Epithelial cell of proximal tubule (primary cell): ENCODE results near the gene MUSTN1. TPM values are rescaled to one million over a fixed set of nuclear protein-coding genes. Genes with fewer than 3 reads are reported as not detected.

Experiments
- DNase-seq: peaks from one replicate; pipeline ENCODE4 v3.0.0-alpha.2; 2011; ENCODE audit warnings: low read depth
- H3K4me3 ChIP-seq: 2 replicates; pipeline ENCODE4 v1.5.1; 2011; ENCODE audit warnings: low read depth, mild to moderate bottlenecking, low read length
- total RNA-seq: library from RNA; depleted of rRNA; stranded (reverse); fragments of >200 nt; gene quantifications from 2 replicates; pipeline ENCODE4 v1.2.3, GENCODE V29; 2015
- TF ChIP-seq, protein P1 (sequence below): conservative IDR thresholded peaks from 2 replicates; pipeline ENCODE4 v1.5.1; 2012; ENCODE audit warnings: low read depth, mild to moderate bottlenecking, low read length

MUSTN1 gene
- total RNA-seq, 1 donor from 2014 or later, result not detected

DNA sequence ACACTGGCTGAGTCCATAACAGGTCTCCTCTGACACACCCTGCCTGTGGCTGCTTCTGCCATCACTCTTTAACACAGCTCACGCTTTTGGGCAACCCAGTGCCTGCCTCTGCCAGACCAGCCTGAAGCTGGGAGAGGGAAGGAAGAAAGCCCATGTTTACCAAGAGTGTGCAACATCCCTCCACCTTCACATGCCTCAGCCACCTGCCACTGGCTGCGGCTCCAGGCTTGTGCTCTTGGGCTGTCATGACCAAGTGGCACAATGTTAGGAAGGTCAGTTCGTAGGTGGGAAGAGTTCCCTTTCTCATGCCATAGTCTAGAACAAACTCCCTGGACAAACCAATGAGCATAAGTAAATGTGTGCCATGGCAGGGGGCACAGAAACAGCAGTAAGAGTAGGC, 42.3 kb upstream of the MUSTN1 start:
- no peak overlapping the region for H3K4me3 ChIP-seq
- TF ChIP-seq, protein P1, sequence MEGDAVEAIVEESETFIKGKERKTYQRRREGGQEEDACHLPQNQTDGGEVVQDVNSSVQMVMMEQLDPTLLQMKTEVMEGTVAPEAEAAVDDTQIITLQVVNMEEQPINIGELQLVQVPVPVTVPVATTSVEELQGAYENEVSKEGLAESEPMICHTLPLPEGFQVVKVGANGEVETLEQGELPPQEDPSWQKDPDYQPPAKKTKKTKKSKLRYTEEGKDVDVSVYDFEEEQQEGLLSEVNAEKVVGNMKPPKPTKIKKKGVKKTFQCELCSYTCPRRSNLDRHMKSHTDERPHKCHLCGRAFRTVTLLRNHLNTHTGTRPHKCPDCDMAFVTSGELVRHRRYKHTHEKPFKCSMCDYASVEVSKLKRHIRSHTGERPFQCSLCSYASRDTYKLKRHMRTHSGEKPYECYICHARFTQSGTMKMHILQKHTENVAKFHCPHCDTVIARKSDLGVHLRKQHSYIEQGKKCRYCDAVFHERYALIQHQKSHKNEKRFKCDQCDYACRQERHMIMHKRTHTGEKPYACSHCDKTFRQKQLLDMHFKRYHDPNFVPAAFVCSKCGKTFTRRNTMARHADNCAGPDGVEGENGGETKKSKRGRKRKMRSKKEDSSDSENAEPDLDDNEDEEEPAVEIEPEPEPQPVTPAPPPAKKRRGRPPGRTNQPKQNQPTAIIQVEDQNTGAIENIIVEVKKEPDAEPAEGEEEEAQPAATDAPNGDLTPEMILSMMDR, result no peak
- DNase-seq, result no peak

DNA sequence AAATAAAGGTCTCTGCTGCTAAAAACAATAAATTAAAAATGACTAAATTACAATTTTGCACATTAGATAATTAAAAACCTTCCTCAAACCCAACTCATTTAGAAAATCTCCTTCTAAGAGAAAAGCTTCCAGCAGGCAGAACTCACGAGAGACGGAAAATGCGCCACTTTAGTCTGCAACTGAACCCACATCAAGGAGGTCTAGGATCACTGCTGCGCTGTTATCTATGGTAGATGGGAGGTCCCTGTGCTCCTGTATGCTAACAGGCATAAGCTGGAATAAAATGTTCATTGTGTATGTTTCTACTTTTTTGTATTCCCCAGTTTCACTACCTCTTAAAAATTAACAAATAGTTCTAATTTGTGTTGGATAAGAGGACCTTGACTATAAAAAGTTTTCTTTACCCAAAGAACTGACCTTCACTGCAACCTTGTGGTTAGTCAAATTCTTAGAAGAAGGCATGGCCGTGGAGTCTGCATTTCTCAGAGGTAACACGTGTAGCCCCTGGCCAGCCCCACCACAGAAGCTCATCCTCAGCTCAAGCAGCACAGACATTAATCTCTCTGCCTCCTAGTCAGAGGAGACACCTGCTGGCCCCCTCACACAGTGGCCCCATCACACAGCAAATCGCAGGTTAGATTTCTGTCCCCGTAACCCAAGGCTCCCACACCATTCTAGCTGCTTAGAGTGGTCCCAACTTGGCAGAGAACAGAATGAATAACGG, 40.2 kb upstream of the MUSTN1 start:
- TF ChIP-seq, protein P1, result no peak
- no peak for DNase-seq

DNA sequence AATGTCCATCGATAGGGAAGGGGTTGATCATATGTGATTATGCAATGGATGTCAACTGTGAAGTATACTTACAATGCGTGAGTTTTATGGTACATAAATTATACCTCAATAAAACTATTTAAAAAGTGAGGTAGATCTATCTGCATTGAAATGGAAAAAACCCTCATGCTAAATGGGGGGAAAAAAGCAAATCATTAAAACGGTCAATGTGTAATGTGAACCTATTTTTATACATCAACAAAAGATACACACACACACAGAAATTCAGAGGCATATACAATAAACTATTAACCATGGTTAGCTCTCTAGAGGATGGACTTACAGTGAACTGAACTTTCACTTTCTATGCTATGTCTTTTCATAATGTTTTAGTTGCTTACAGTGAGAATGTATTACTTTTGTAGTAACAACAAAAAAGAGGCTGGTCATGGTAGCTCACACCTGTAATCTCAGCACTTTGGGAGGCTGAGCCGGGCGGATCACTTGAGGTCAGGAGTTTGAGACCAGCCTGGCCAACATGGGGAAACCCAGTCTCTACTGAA, 39.4 kb upstream of the MUSTN1 start:
- DNase-seq, result no peak
- H3K4me3 ChIP-seq, result no peak overlapping the region
- TF ChIP-seq, protein P1, result no peak

More for the DNA sequence above, 40.2 kb upstream of the MUSTN1 start:
- H3K4me3 ChIP-seq, result no peak overlapping the region

DNA sequence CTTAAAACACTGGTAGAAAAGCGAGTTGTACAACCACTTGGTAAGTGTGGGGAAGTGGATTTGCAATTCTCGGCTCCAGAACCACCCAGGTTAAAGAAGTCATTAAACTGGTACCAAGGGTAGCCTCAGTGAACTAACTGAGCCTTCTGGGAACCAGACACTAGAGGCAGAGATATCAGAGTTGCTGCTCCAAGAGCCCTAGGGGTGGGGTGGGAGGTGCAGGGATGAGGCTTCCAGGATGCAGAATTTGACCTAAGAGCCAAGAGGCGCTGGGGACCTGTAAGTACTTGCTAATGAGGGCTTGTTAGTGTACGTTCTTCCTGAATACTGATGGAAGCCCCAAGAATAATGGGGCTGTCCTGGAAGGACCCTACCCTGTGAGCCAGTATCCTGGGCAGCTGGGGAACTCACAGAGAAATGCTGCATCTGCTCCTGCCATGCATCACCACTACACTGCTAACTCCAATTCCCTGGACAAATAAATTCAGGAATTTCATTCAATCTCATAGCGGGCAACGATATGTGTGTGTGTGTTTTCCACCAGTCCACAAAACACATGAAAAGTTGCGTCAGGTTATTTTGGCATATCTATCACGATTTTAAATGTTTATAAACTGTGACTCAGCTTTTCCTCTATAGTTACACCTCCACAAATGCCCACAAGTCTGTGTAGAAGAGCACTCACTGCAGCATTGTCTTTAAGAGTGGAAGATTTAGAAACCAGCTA, 38.8 kb upstream of the MUSTN1 start:
- TF ChIP-seq, protein P1, result no peak
- no peak overlapping the region for H3K4me3 ChIP-seq
- DNase-seq, result no peak

DNA sequence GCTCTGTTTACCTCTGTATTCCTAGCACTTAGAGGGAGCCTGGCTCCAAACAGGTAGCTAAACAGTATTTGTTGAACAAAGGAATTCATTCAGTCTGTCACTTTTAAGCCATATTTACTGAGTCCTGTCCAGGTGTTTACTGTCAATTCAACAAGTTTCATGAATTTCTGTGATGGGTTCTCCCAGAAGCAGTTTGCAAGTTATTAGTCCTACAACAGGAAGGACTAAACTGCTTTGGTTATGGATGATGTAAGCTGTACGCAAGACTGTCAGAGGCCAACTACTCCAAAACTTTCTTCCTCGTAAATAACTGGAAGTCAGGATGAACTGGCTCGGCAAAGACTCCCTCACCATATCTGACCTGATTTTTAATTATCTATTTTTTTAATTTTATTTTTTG, 37.4 kb upstream of the MUSTN1 start:
- H3K4me3 ChIP-seq, result no peak overlapping the region
- TF ChIP-seq, protein P1, result no peak
- DNase-seq, result no peak

DNA sequence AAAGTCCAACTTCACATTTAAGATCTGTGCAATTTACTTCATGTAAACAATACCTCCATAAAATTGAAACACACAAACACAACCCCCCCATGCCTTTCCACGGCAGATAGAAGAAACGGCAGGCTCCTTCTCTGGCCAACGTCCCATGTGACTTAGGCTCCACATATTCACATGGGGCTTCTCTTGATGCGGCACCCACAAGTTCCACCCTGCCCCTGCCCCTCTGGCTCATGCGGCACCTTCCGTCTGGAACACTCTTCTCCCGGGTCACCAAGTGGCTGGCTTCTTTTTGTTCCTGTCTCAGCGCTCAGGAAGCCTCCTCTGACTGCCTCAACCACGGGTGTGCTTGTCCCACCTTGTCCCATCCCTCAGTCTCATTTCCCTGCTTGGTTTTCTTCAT, 36.9 kb upstream of the MUSTN1 start:
- TF ChIP-seq, protein P1, result no peak
- no peak overlapping the region for H3K4me3 ChIP-seq
- DNase-seq, result no peak

DNA sequence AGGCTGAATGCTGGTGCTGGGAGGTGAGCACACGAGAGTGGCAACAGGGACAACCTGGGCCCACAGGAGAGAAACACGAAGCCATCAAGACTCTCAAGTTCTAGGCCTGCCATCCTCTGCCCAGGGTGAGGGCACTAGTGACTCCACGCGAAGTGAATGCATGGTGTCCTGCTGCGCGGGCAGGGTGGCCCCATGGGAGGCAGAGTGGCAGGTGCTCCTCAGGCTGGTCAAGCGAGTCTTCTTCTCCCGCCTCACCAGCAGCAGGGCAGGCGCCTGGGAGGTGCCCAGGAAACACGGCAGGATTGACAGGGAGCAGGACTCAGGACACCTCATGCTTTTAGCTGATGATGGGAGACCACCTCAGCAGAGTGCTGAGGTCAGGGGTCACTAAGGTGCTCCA, 35.7 kb upstream of the MUSTN1 start:
- TF ChIP-seq, protein P1, result no peak
- no peak for DNase-seq

More for the DNA sequence above, 35.7 kb upstream of the MUSTN1 start:
- no peak overlapping the region for H3K4me3 ChIP-seq
